HUES48 (cell line): ENCODE results near the gene APBA2.

Source experiments
- H3K27ac ChIP-seq: one replicate; pipeline ENCODE4 v1.7.0; 2013; ENCODE audit warnings: low read depth, low read length, inconsistent platforms
- H3K27me3 ChIP-seq: 2 replicates; pipeline ENCODE4 v1.6.1; 2013; ENCODE audit warnings: mild to moderate bottlenecking, low read length; ENCODE audit not compliant: control insufficient read depth, insufficient read depth
- H3K36me3 ChIP-seq: 2 replicates; pipeline ENCODE4 v1.6.1; 2013; ENCODE audit warnings: low read length; ENCODE audit not compliant: control insufficient read depth, insufficient read depth
- H3K4me1 ChIP-seq: 2 replicates; pipeline ENCODE4 v1.6.1; 2013; ENCODE audit warnings: mild to moderate bottlenecking, low read length; ENCODE audit not compliant: control insufficient read depth, insufficient read depth
- H3K4me3 ChIP-seq: 2 replicates; pipeline ENCODE4 v1.5.1; 2013; ENCODE audit warnings: mild to moderate bottlenecking, low read depth, low read length
- H3K9ac ChIP-seq: 2 replicates; pipeline ENCODE4 v1.6.1; 2013; ENCODE audit warnings: mild to moderate bottlenecking, low read depth, low read length, moderate library complexity
- H3K9me3 ChIP-seq: 2 replicates; pipeline ENCODE4 v1.6.1; 2013; ENCODE audit warnings: low read length; ENCODE audit not compliant: control insufficient read depth, insufficient read depth

The APBA2 gene

DNA sequence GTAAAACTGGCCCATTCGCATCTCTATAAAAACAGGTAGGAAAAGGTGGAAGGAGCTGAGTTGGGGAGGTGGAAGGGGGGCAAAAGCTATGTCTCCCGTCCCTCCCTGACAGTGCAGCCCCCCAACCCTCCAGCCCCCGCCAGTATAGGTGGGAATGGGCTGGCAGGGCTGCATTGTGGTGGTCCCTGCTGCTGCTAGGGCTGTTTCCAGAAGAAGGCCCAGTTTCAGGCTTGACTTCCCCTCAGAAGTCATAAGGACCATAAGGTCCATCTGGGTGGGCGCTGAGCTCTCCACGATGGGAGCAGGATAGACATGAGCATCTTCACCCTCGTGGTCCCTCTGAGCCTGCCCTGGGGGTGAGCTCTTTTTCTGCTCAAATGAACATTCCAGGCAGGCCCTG is 44.2 kb downstream of the APBA2 start:
- Histone ChIP-seq H3K27me3 (no peaks in the 10 kb centered on the region), H3K9me3 (no peaks in the 10 kb centered on the region), H3K4me3 (no peak overlapping the region), H3K4me1 (no peaks in the 10 kb centered on the region), H3K9ac (no peak overlapping the region), H3K36me3 (no peaks in the 10 kb centered on the region), H3K27ac (no peak overlapping the region)

DNA sequence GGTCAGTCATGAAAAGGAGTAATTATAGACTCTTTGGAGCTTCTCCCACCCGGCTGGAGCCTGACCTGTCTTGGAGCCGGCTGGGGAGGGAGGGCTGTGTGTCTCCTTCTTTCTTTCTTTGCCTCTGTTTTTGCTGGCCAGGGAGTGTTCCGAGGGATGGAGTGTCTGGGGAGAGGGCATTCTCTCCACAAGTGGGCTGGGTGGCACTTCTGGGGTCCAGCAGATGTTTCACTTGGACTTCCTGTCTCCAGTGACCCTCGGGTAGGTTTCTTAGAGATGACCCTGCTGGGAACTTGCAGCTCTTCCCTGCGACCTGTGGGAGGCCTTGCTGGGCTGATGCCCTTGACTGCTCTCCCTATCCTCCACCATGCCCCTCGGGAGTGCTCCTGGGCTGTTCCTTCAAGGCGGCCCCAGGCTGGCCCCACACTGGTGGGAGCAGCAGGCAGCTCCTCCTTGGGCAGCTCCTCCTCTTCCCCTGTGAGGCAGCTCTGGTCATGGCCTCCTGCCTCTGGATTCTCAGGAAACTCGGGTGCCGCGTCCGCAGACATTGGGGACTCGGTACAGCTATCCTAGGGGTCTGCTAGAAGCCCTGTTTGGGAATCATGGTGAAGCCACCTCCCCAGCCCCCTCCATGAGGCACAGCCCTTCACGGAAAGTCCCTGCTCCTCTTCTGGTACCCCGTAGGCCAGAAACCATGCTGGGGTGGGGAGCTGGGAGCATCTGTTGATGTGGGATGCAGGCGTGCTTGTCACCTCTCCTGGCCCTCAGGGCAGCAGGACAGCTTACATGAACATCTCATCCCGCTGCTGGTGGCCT is 44.9 kb downstream of the APBA2 start:
- Histone ChIP-seq H3K4me1 (no peaks in the 10 kb centered on the region), H3K36me3 (no peaks in the 10 kb centered on the region), H3K27me3 (no peaks in the 10 kb centered on the region), H3K27ac (no peak overlapping the region), H3K9me3 (no peaks in the 10 kb centered on the region), H3K9ac (no peak overlapping the region), H3K4me3 (no peak overlapping the region)

DNA sequence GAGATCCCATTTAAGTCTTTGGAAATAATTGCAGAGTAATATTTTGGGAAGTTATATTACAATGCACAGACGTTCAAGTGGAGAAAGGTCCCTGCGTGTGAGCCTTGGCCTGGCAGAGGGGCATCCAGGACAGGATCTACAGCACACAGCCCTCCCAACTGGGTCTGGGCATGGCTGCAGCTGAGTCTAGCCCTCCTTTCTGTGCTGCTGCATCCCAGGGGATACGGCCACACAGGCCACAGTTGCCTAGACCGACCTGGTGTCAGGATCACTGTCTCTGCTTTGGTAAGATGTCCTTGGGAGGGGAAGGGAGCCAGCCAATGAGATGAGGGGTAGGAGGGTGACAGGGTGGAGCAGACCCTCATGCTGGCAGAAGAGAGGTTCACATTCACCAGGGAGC is 46.1 kb downstream of the APBA2 start:
- Histone ChIP-seq H3K4me1 (no peaks in the 10 kb centered on the region), H3K9ac (no peak overlapping the region), H3K9me3 (no peaks in the 10 kb centered on the region), H3K27me3 (no peaks in the 10 kb centered on the region), H3K36me3 (no peaks in the 10 kb centered on the region), H3K27ac (no peak overlapping the region), H3K4me3 (no peak overlapping the region)

DNA sequence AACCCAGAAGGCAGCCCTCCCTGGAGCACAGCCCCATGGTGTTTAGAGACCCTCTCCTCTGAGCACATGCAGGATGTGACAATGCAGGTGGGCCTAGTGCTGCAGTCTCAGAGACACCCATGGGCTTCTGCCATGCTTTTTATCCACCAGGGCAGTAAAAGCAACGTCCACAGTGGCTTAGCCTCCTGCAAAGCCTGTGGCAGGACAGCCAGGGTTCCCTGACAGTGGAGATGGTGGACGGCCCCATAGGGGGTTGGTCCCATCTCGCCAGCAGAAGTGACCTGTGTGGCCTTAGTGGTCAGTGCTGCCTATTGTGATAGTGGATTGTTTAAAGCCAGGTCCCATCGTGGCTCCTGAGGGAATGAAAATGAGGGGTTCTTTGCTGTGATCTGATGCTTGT is 46.6 kb downstream of the APBA2 start:
- H3K4me1 ChIP-seq, result no peaks in the 10 kb centered on the region
- no peaks in the 10 kb centered on the region for H3K27me3 ChIP-seq
- H3K9ac ChIP-seq, result no peak overlapping the region
- H3K4me3 ChIP-seq, result no peak overlapping the region
- H3K9me3 ChIP-seq, result no peaks in the 10 kb centered on the region
- no peaks in the 10 kb centered on the region for H3K36me3 ChIP-seq
- H3K27ac ChIP-seq, result no peak overlapping the region

DNA sequence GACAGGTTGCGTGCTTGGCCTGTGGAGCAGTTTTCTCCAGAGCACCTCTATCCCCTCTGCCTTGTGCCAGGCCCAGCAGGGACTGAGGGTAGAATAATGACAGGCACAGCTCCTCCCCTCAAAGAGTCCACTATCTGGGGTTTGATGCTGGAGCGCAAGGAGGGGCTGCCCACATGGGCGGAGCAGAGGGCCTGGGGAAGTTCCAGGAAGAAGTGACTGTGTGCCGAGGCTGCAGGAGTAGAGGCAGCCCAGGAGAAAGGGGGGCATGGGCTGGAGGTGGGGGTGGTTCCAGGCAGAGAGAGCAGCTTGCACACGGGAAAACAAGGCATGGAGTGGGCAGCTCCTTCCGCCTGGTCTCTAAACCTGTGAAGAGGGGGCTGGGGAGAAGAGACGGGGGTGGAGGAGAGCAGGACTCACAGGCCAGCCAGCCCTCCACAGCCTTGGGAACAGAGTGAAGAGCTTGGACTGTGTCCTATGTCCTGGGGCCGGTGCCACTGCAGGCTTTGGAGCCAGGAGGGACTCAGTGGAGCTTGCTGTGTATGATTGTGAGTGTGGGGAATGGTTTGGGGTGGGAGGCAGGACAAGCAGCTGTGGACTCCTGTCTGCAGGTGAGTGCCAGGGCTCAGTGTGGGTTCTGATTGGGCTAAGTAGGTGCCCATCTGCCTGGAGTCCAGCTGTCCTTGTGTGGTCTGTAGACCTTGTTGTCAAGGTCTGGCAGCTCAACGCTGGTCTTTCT is 48.1 kb downstream of the APBA2 start:
- Histone ChIP-seq H3K9me3 (no peaks in the 10 kb centered on the region), H3K27ac (no peak overlapping the region), H3K4me3 (no peak overlapping the region), H3K36me3 (no peaks in the 10 kb centered on the region), H3K9ac (no peak overlapping the region), H3K27me3 (no peaks in the 10 kb centered on the region), H3K4me1 (no peaks in the 10 kb centered on the region)

DNA sequence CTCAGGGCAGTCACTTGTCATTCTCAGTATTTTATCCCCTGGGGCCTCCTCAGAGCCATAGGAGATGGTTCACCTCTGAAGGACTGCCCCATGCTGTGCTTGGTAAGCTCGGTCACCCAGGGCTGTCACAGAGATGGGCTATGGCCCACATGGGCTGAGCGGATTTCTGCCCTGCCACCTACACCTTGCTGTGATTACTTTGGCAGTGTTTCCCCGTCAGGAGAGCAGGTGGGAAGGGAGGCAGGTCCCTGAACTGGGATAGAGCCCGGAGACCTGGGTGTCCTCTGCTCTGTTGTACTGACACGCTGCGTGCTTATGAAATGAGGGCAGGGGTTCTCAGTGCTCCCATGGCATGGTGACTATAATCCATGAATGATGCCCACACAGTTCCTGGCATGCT is 48.9 kb downstream of the APBA2 start:
- H3K9me3 ChIP-seq, result no peaks in the 10 kb centered on the region
- no peak overlapping the region for H3K4me3 ChIP-seq
- no peaks in the 10 kb centered on the region for H3K36me3 ChIP-seq
- no peaks in the 10 kb centered on the region for H3K4me1 ChIP-seq
- H3K27me3 ChIP-seq, result no peaks in the 10 kb centered on the region
- no peak overlapping the region for H3K9ac ChIP-seq
- no peak overlapping the region for H3K27ac ChIP-seq

DNA sequence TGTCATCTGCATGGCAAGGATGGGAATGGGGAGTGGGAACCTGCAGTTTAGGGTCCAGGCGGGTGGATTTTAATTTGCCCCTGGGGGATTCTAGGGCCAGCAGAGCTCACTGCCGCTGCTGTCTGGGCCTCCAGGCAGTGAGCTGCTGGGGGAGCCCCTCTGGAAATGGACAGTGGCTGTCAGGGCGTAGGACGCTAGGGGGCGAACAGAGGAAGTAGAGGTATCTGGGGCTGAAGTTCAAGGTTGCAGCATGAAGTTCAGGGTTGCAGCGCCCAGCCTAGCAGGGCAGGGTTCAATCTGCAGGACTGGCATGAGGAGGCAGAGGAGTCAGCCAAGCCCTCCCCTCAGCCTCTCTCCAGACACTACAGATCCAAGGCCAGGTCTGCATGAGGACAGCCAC is 49.5 kb downstream of the APBA2 start:
- Histone ChIP-seq H3K27ac (no peak overlapping the region), H3K4me1 (no peaks in the 10 kb centered on the region), H3K4me3 (no peak overlapping the region), H3K36me3 (no peaks in the 10 kb centered on the region), H3K9me3 (no peaks in the 10 kb centered on the region), H3K9ac (no peak overlapping the region), H3K27me3 (no peaks in the 10 kb centered on the region)

DNA sequence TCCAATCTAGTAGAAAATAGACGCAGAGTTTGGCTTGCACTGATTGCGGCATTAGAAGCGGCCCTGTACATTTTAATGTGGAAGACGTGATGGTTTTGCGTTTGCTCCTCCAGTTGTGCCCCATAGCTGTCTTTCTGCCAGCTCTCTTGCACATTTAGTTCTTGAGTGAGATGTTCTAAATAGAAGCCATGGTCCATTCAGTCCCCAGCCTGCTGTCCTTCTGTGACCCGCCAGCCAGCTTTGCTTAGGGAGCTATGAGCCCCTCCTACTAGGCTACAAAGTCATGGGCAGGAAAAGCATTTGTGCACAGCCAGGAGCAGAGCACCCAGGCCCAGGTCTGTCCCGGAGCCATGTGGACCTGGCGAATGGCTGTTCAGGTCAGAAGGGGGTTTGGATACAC is 50.3 kb downstream of the APBA2 start:
- no peaks in the 10 kb centered on the region for H3K27me3 ChIP-seq
- H3K4me1 ChIP-seq, result no peaks in the 10 kb centered on the region
- no peak overlapping the region for H3K27ac ChIP-seq
- no peaks in the 10 kb centered on the region for H3K36me3 ChIP-seq
- H3K4me3 ChIP-seq, result no peak overlapping the region
- no peak overlapping the region for H3K9ac ChIP-seq
- no peaks in the 10 kb centered on the region for H3K9me3 ChIP-seq

DNA sequence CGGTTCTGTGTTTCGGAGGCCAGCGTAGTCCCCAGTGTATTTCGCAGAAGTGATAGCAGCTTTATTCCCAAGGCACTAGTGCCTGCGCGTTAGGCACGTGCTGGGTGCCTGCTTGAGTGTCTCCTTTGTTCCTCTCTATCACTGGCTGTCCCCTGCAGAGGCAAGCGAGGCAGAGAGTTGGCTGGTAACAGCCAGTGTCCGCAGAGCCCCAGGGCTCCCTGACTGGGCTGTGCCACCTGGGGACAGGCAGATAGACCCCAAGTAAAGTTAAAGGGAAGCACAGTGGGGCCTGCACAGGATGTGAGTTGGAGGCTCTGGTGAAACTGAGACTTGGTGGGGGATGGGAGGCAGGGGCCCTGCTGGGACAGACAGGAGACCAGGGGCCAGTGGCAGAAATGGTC is 50.7 kb downstream of the APBA2 start:
- H3K36me3 ChIP-seq, result no peaks in the 10 kb centered on the region
- H3K4me3 ChIP-seq, result no peak overlapping the region
- H3K9ac ChIP-seq, result no peak overlapping the region
- no peaks in the 10 kb centered on the region for H3K4me1 ChIP-seq
- H3K27me3 ChIP-seq, result no peaks in the 10 kb centered on the region
- no peaks in the 10 kb centered on the region for H3K9me3 ChIP-seq
- no peak overlapping the region for H3K27ac ChIP-seq

DNA sequence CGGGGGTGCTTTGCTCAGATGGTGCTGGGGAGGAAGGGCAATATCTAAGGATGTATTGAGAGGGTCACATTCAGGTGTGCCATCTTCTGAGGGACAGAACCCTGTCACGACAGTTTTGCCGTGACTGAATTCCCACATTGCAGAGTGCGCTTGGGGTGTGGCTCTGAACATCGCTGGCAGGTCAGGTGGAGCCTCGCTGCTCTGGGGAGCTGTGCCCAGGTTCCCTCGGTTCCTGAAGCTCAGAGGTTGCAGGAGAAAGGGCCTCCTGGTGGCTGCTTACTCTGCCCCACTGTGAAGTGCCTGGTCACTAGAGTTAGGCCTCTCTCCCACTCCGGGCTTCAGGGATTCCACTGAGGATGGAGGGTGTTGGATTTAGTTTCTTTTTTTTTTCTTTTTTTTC is 51.5 kb downstream of the APBA2 start:
- Histone ChIP-seq H3K36me3 (no peaks in the 10 kb centered on the region), H3K9me3 (no peaks in the 10 kb centered on the region), H3K27ac (no peak overlapping the region), H3K9ac (no peak overlapping the region), H3K27me3 (no peaks in the 10 kb centered on the region), H3K4me3 (no peak overlapping the region), H3K4me1 (no peaks in the 10 kb centered on the region)

DNA sequence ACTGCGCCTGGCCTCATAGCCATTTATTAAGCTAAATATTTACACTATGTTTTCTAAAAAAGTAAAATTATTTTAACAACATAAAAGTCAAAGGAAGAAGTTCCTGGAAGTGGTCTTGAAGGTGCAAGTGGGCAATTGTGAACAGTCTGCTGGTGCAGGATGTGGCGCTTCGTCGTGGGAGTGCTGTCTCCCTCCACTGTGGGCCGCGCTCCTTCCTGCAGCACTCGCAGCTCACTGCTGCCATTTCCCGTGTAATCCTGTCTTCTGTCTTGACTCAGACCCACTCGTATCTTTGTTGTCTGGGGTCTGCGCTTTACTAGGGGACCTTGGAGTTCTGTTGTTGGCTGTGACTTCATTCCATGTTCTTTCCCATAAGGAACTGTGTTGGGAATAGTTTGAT is 56.3 kb downstream of the APBA2 start:
- Histone ChIP-seq H3K27ac (no peak overlapping the region), H3K36me3 (no peaks in the 10 kb centered on the region), H3K9ac (no peak overlapping the region), H3K27me3 (no peaks in the 10 kb centered on the region), H3K9me3 (no peaks in the 10 kb centered on the region), H3K4me3 (no peak overlapping the region), H3K4me1 (no peaks in the 10 kb centered on the region)
